Stimulated activated CD4-positive, alpha-beta T cell treated with anti-CD3 and anti-CD28 coated beads, Interleukin-1b, Interleukin-23, amount 100 ng/mL, for 24 hours (primary cell): Measurements from ENCODE around the gene OR2AT4.
"Not testable (repeated sequence)": the region's sequence is repeated elsewhere in the genome, so short reads cannot be mapped to it uniquely, and the experiment has no call there.

ENCODE experiments used
- DNase-seq, 4 experiments: peaks; one replicate each; pipeline ENCODE4 v3.0.0-alpha.2; 2020; ENCODE audit warnings: low read depth in 4 of 4, low spot score in 1 of 4

OR2AT4 gene

GRCh38 chr11:75068993-75069392, 27.7 kb downstream of the OR2AT4 start:
- no peak for DNase-seq

- no peak for DNase-seq
Measured at GRCh38 chr11:75068559-75068958, 28.1 kb downstream of the OR2AT4 start.

GRCh38 chr11:75066061-75066460, 30.6 kb downstream of the OR2AT4 start:
- no peak for DNase-seq

- DNase-seq = no peak
Measured at GRCh38 chr11:75063741-75064314, 32.8 kb downstream of the OR2AT4 start.

GRCh38 chr11:75059299-75059698, 37.4 kb downstream of the OR2AT4 start:
- no peak for DNase-seq

- no peak for DNase-seq
Measured at GRCh38 chr11:75056814-75057213, 39.9 kb downstream of the OR2AT4 start.

GRCh38 chr11:75055511-75055910, 41.2 kb downstream of the OR2AT4 start:
- DNase-seq = no peak

- DNase-seq = no peak
Measured at GRCh38 chr11:75052457-75052856, 44.2 kb downstream of the OR2AT4 start.

- no peak for DNase-seq
Measured at GRCh38 chr11:75051043-75051442, 45.6 kb downstream of the OR2AT4 start.

GRCh38 chr11:75050516-75050915, 46.2 kb downstream of the OR2AT4 start:
- DNase-seq = no peak

GRCh38 chr11:75049501-75050266, 47.0 kb downstream of the OR2AT4 start:
- DNase-seq = not testable (repeated sequence)

- no peak for DNase-seq
Measured at GRCh38 chr11:75047191-75047590, 49.5 kb downstream of the OR2AT4 start.

- not testable (repeated sequence) for DNase-seq
Measured at GRCh38 chr11:75046668-75047067, 50.0 kb downstream of the OR2AT4 start.

- DNase-seq = not testable (repeated sequence)
Measured at GRCh38 chr11:75044381-75045170, 52.1 kb downstream of the OR2AT4 start.

- DNase-seq = not testable (repeated sequence)
Measured at GRCh38 chr11:75041821-75042220, 54.9 kb downstream of the OR2AT4 start.

- DNase-seq = no peak
Measured at GRCh38 chr11:75041263-75041662, 55.4 kb downstream of the OR2AT4 start.

- no peak for DNase-seq
Measured at GRCh38 chr11:75040167-75040770, 56.4 kb downstream of the OR2AT4 start.

GRCh38 chr11:75035911-75036565, 60.6 kb downstream of the OR2AT4 start:
- DNase-seq = no peak

GRCh38 chr11:75035256-75035655, 61.4 kb downstream of the OR2AT4 start:
- DNase-seq = no peak

- no peak for DNase-seq
Measured at GRCh38 chr11:75033916-75034315, 62.8 kb downstream of the OR2AT4 start.

- DNase-seq = no peak
Measured at GRCh38 chr11:75032550-75032935, 64.1 kb downstream of the OR2AT4 start.
